Neutrophil (primary cell): ENCODE measurements around the gene NR2C1.

Experiments used
- H3K27ac ChIP-seq: fragments of 200-600 bp; sonication (generic); 2 replicates; pipeline ENCODE4 v1.5.1; 2016; ENCODE audit warnings: mild to moderate bottlenecking, moderate library complexity
- H3K27me3 ChIP-seq: fragments of 200-600 bp; sonication (generic); 2 replicates; pipeline ENCODE4 v1.6.0; 2016; ENCODE audit warnings: mild to moderate bottlenecking
- H3K36me3 ChIP-seq: fragments of 200-600 bp; sonication (generic); 2 replicates; pipeline ENCODE4 v1.5.1; 2017
- H3K4me1 ChIP-seq, 2 experiments: fragments of 200-600 bp in 1 of 2; sonication (generic) in 1 of 2; 1 replicate in 1 of 2; 2 replicates in 1 of 2; pipeline versions ENCODE4 v1.5.1 to v1.6.1; 2013 to 2016; ENCODE audit warnings: low read depth in 1 of 2, low read length in 1 of 2, mild to moderate bottlenecking in 1 of 2, moderate library complexity in 1 of 2; ENCODE audit not compliant: control insufficient read depth in 1 of 2, insufficient read depth in 1 of 2
- H3K4me3 ChIP-seq, 2 experiments: fragments of 200-600 bp in 1 of 2; sonication (generic) in 1 of 2; 1 replicate in 1 of 2; 2 replicates in 1 of 2; pipeline ENCODE4 v1.5.1; 2013 to 2016; ENCODE audit warnings: low read depth in 1 of 2, low read length in 1 of 2, mild to moderate bottlenecking in 1 of 2, moderate library complexity in 1 of 2
- H3K9me3 ChIP-seq: fragments of 200-600 bp; sonication (generic); 2 replicates; pipeline ENCODE4 v1.5.1; 2016
- CTCF ChIP-seq: fragments of 200-600 bp; sonication (generic); IDR thresholded peaks from 2 replicates; pipeline ENCODE4 v1.5.1; 2016; ENCODE audit warnings: antibody characterized with exemption

NR2C1 gene

GRCh38 chr12:95055057-95055456 lies 18.4 kb downstream of the NR2C1 start:
- Histone ChIP-seq H3K36me3 (peaks cover 62% of the 10 kb centered on the region), H3K27me3 (no peaks in the 10 kb centered on the region), H3K4me1 (no peaks in the 10 kb centered on the region), H3K27ac (no peak overlapping the region), H3K9me3 (no peaks in the 10 kb centered on the region), H3K4me3 (no peak overlapping the region)
- no peak for TF ChIP-seq CTCF

GRCh38 chr12:95054206-95054605 lies 19.2 kb downstream of the NR2C1 start:
- Histone ChIP-seq H3K27ac (no peak overlapping the region), H3K4me3 (no peak overlapping the region), H3K36me3 (peaks cover 66% of the 10 kb centered on the region), H3K27me3 (no peaks in the 10 kb centered on the region), H3K4me1 (no peaks in the 10 kb centered on the region), H3K9me3 (no peaks in the 10 kb centered on the region)
- TF ChIP-seq CTCF: no peak

GRCh38 chr12:95051241-95051640 lies 22.2 kb downstream of the NR2C1 start:
- no peaks in the 10 kb centered on the region for H3K4me1 ChIP-seq
- no peak overlapping the region for H3K27ac ChIP-seq
- no peak for TF ChIP-seq CTCF
- peaks cover 62% of the 10 kb centered on the region for H3K36me3 ChIP-seq
- no peak overlapping the region for H3K4me3 ChIP-seq
- no peaks in the 10 kb centered on the region for H3K27me3 ChIP-seq
- no peaks in the 10 kb centered on the region for H3K9me3 ChIP-seq

GRCh38 chr12:95037906-95038305 lies 35.5 kb downstream of the NR2C1 start:
- H3K9me3 ChIP-seq: no peaks in the 10 kb centered on the region
- no peak overlapping the region for H3K27ac ChIP-seq
- H3K4me3 ChIP-seq: no peak overlapping the region
- H3K4me1 ChIP-seq: no peaks in the 10 kb centered on the region
- H3K36me3 ChIP-seq: peaks cover 38% of the 10 kb centered on the region
- TF ChIP-seq CTCF: no peak
- H3K27me3 ChIP-seq: no peaks in the 10 kb centered on the region

GRCh38 chr12:95034750-95035149 lies 38.7 kb downstream of the NR2C1 start:
- peaks cover 37% of the 10 kb centered on the region for H3K36me3 ChIP-seq
- TF ChIP-seq CTCF: no peak
- H3K9me3 ChIP-seq: no peaks in the 10 kb centered on the region
- H3K27me3 ChIP-seq: no peaks in the 10 kb centered on the region
- no peaks in the 10 kb centered on the region for H3K4me1 ChIP-seq
- H3K27ac ChIP-seq: no peak overlapping the region
- no peak overlapping the region for H3K4me3 ChIP-seq

GRCh38 chr12:95022477-95022876 lies 50.9 kb downstream of the NR2C1 start:
- Histone ChIP-seq H3K27me3 (no peaks in the 10 kb centered on the region), H3K9me3 (no peaks in the 10 kb centered on the region), H3K4me1 (no peaks in the 10 kb centered on the region), H3K36me3 (peaks cover 27% of the 10 kb centered on the region), H3K27ac (no peak overlapping the region), H3K4me3 (no peak overlapping the region)
- no peak for TF ChIP-seq CTCF
